Measurements from ENCODE around the gene TEX12. TPM values are rescaled to one million over a fixed set of nuclear protein-coding genes. Genes with fewer than 3 reads are reported as not detected.

The TEX12 gene
- total RNA-seq, 4 donors from 2014 or later: 0.33 TPM; not detected in 3

DNA sequence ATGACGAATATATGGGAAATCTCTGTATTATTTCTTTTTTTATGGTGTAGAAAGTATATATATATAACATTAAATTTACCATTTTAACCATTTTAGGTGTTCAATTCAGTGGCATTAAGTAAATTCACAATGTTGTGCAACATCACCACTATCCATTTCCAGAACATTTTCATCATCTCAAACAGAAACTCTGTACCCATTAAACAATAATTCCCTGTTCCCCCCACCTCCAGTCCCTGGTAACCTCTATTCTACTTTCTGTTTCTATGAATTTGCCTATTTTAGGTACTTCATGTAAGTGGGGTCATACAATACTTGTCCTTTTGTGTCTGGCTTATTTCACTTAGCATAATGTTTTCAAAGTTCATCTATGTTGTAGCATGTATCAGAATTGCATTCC is 43.7 kb downstream of the TEX12 start:
- Histone ChIP-seq H3K27ac (no peak overlapping the region), H3K4me3 (replicated peaks in 1 of 3) (no peak overlapping the region), H3K9me3 (no peaks in the 10 kb centered on the region), H3K27me3 (no peaks in the 10 kb centered on the region), H3K36me3 (no peaks in the 10 kb centered on the region), H3K4me1 (no peaks in the 10 kb centered on the region)
- WGBS, 2 donors: 76 to 87% methylated on average over 1 of the region's 1 CpG
- DNase-seq: no peak
- intact Hi-C loops (cut with DNase I): no loop called here
- TF ChIP-seq POLR2A (IDR thresholded peaks at IDR 0.05): no peak
- TF ChIP-seq, protein P1, sequence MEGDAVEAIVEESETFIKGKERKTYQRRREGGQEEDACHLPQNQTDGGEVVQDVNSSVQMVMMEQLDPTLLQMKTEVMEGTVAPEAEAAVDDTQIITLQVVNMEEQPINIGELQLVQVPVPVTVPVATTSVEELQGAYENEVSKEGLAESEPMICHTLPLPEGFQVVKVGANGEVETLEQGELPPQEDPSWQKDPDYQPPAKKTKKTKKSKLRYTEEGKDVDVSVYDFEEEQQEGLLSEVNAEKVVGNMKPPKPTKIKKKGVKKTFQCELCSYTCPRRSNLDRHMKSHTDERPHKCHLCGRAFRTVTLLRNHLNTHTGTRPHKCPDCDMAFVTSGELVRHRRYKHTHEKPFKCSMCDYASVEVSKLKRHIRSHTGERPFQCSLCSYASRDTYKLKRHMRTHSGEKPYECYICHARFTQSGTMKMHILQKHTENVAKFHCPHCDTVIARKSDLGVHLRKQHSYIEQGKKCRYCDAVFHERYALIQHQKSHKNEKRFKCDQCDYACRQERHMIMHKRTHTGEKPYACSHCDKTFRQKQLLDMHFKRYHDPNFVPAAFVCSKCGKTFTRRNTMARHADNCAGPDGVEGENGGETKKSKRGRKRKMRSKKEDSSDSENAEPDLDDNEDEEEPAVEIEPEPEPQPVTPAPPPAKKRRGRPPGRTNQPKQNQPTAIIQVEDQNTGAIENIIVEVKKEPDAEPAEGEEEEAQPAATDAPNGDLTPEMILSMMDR (IDR thresholded peaks at IDR 0.05): no peak

DNA sequence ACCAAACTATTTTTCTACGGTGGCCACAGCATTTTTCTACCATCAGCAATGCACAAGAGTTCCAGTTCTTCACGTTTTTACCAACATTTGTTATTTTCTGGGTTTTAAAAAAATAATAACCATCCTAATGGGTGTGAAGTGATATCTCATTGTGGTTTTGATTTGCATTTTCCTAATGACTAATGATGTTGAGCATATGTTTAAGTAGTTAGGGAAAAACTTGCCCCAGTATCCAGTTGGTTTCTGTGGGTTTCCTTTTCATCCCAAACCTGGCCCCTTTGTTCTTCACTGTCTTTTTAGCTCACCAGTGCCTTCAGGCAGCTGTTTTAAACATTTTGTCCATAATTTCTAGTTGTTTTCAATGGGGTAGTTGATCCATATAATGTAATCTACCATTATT is 44.4 kb downstream of the TEX12 start:
- no peak for DNase-seq
- H3K9me3 ChIP-seq: no peaks in the 10 kb centered on the region
- WGBS, 2 donors: 60 to 63% methylated on average over 2 of the region's 2 CpGs
- intact Hi-C loops (cut with DNase I): no loop called here
- H3K27me3 ChIP-seq: no peaks in the 10 kb centered on the region
- H3K4me3 ChIP-seq (replicated peaks in 1 of 3): no peak overlapping the region
- no peaks in the 10 kb centered on the region for H3K36me3 ChIP-seq
- H3K4me1 ChIP-seq: no peaks in the 10 kb centered on the region
- H3K27ac ChIP-seq: no peak overlapping the region
- TF ChIP-seq, protein P1 (IDR thresholded peaks at IDR 0.05): no peak
- no peak for TF ChIP-seq POLR2A (IDR thresholded peaks at IDR 0.05)

DNA sequence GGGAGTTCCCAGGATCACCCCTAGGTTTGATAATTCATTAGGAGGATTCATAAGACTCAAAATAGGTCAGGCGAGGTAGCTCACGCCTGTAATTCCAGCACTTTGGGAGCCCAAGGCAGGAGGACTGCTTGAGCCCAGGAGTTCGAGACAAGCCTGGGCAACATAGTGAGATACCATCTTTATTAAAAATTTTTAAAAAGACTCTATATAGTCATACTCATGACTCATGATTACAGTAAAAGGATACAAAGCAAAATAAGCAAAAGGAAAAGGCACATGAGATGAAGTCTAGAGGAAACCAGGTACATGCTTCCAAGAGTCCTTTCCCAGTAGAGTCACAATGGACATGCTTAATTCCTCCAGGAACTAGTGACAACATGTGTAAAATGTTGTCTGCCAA is 45.1 kb downstream of the TEX12 start:
- no peaks in the 10 kb centered on the region for H3K9me3 ChIP-seq
- TF ChIP-seq, protein P1 (IDR thresholded peaks at IDR 0.05): no peak
- no peak for TF ChIP-seq POLR2A (IDR thresholded peaks at IDR 0.05)
- 81 to 97% methylated on average over 3 of the region's 3 CpGs for WGBS, 2 donors
- H3K4me1 ChIP-seq: no peaks in the 10 kb centered on the region
- no peaks in the 10 kb centered on the region for H3K27me3 ChIP-seq
- H3K36me3 ChIP-seq: no peaks in the 10 kb centered on the region
- H3K4me3 ChIP-seq (replicated peaks in 1 of 3): no peak overlapping the region
- H3K27ac ChIP-seq: no peak overlapping the region
- intact Hi-C loops (cut with DNase I): no loop called here
- DNase-seq: no peak

DNA sequence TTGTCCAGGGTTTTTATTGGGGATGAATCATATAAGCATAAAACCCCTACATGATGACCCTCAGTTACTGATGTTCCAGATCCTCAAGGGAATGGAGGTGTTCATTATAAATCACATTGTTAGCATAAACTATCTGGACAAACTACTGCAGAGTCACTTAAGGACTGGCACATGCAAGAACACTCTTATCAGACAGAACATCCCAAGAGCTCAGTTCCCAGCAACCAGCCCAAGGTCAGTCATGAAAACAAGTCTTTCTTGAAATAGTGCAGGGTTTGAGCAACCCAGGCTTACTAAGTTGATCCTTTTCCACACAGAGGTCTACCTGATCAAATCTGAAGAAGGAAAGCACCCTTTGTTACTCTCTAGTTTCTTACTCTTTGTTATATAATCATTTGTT is 45.5 kb downstream of the TEX12 start:
- no peaks in the 10 kb centered on the region for H3K27me3 ChIP-seq
- no peak for TF ChIP-seq POLR2A (IDR thresholded peaks at IDR 0.05)
- TF ChIP-seq, protein P1 (IDR thresholded peaks at IDR 0.05): no peak
- H3K36me3 ChIP-seq: no peaks in the 10 kb centered on the region
- H3K4me3 ChIP-seq (replicated peaks in 1 of 3): no peak overlapping the region
- H3K27ac ChIP-seq: no peak overlapping the region
- no peak for DNase-seq
- H3K4me1 ChIP-seq: no peaks in the 10 kb centered on the region
- H3K9me3 ChIP-seq: no peaks in the 10 kb centered on the region
- intact Hi-C loops (cut with DNase I): no loop called here

DNA sequence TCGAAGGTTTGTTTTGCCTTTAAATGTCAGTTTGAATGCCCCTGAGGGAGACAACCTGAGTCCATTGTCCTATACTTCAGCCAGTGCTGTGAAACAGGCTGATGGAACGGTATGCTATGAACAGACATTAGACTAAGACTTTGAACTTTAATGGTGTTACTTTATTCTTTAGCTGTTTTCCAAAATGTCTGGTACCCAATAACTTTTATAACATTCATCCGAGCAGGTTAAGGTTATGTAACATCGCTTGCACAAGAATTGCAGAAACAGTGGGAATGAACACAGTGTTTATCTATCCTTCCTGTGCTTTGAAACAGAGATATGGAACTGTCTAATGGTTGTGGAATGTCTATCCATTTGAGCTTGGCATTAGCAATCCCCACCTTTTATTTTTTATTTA is 46.6 kb downstream of the TEX12 start:
- Histone ChIP-seq H3K9me3 (no peaks in the 10 kb centered on the region), H3K4me3 (replicated peaks in 1 of 3) (no peak overlapping the region), H3K27ac (no peak overlapping the region), H3K4me1 (no peaks in the 10 kb centered on the region), H3K27me3 (no peaks in the 10 kb centered on the region), H3K36me3 (no peaks in the 10 kb centered on the region)
- 93 to 95% methylated on average over 4 of the region's 4 CpGs for WGBS, 2 donors
- intact Hi-C loops (cut with DNase I): no loop called here
- TF ChIP-seq POLR2A (IDR thresholded peaks at IDR 0.05): no peak
- TF ChIP-seq, protein P1 (IDR thresholded peaks at IDR 0.05): no peak
- no peak for DNase-seq
